CD4-positive, alpha-beta T cell treated with Interleukin-15 for 1 hour (primary cell): ENCODE data around the gene MAPK8IP1.

Experiments
- DNase-seq: peaks from one replicate; pipeline ENCODE4 v3.0.0-alpha.2; 2020

The MAPK8IP1 gene

GRCh38 chr11:45947885-45948284 lies 62.4 kb downstream of the MAPK8IP1 start:
- DNase-seq: no peak

GRCh38 chr11:45948356-45948755 lies 62.9 kb downstream of the MAPK8IP1 start:
- DNase-seq: no peak

- DNase-seq: no peak
Observed at GRCh38 chr11:45949992-45950407, 64.5 kb downstream of the MAPK8IP1 start.
